ENCODE measurements around the gene RNF220. TPM values are rescaled to one million over a fixed set of nuclear protein-coding genes. Genes with fewer than 3 reads are reported as not detected.

Gene RNF220
- total RNA-seq, 1 donor from 2014 or later = 72.5 TPM

GRCh38 chr1:44513111-44513510 is 108.1 kb downstream of the RNF220 start:
- TF ChIP-seq, protein P1, sequence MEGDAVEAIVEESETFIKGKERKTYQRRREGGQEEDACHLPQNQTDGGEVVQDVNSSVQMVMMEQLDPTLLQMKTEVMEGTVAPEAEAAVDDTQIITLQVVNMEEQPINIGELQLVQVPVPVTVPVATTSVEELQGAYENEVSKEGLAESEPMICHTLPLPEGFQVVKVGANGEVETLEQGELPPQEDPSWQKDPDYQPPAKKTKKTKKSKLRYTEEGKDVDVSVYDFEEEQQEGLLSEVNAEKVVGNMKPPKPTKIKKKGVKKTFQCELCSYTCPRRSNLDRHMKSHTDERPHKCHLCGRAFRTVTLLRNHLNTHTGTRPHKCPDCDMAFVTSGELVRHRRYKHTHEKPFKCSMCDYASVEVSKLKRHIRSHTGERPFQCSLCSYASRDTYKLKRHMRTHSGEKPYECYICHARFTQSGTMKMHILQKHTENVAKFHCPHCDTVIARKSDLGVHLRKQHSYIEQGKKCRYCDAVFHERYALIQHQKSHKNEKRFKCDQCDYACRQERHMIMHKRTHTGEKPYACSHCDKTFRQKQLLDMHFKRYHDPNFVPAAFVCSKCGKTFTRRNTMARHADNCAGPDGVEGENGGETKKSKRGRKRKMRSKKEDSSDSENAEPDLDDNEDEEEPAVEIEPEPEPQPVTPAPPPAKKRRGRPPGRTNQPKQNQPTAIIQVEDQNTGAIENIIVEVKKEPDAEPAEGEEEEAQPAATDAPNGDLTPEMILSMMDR (IDR thresholded peaks at IDR 0.05) = no peak
- ATAC-seq = no peak
- Histone ChIP-seq H3K4me1 (no peaks in the 10 kb centered on the region), H3K27ac (no peak overlapping the region), H3K9me3 (no peaks in the 10 kb centered on the region), H3K27me3 (ENCODE audit: low read depth) (peaks cover 14% of the 10 kb centered on the region), H3K36me3 (no peaks in the 10 kb centered on the region), H3K4me3 (no peak overlapping the region)
- intact Hi-C loops (cut with DNase I) = no loop called here
- no peak for DNase-seq

GRCh38 chr1:44514673-44515072 is 109.6 kb downstream of the RNF220 start:
- Histone ChIP-seq H3K27me3 (ENCODE audit: low read depth) (peaks cover 10% of the 10 kb centered on the region), H3K36me3 (no peaks in the 10 kb centered on the region), H3K9me3 (no peaks in the 10 kb centered on the region), H3K4me3 (no peak overlapping the region), H3K4me1 (no peaks in the 10 kb centered on the region), H3K27ac (no peak overlapping the region)
- ATAC-seq = no peak
- intact Hi-C loops (cut with DNase I) = no loop called here
- no peak for DNase-seq
- TF ChIP-seq, protein P1 (IDR thresholded peaks at IDR 0.05) = no peak

DNA sequence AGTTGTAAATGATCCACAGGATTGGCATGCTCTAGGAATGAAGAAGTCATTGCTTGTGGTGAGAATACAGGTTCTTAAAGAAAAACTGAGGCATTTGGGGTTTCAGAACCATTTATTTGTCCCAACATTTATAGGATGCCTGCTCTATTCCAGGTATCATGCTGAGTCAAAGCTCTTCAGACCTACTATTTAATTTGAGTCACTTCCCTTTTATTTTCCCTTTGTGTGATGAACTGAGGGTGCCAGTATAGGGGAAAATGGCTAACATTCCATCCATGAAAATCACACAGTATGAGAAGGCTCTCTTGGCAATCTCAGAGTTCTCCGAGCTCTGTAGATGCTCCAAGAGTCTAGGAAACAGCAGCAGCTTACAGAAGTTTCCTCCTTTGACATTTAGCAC is 110.4 kb downstream of the RNF220 start:
- intact Hi-C loops (cut with DNase I) = no loop called here
- Histone ChIP-seq H3K4me3 (no peak overlapping the region), H3K9me3 (no peaks in the 10 kb centered on the region), H3K27ac (no peak overlapping the region), H3K27me3 (ENCODE audit: low read depth) (peaks cover 10% of the 10 kb centered on the region), H3K4me1 (no peaks in the 10 kb centered on the region), H3K36me3 (no peaks in the 10 kb centered on the region)
- TF ChIP-seq, protein P1 (IDR thresholded peaks at IDR 0.05) = no peak
- no peak for DNase-seq
- ATAC-seq = no peak

DNA sequence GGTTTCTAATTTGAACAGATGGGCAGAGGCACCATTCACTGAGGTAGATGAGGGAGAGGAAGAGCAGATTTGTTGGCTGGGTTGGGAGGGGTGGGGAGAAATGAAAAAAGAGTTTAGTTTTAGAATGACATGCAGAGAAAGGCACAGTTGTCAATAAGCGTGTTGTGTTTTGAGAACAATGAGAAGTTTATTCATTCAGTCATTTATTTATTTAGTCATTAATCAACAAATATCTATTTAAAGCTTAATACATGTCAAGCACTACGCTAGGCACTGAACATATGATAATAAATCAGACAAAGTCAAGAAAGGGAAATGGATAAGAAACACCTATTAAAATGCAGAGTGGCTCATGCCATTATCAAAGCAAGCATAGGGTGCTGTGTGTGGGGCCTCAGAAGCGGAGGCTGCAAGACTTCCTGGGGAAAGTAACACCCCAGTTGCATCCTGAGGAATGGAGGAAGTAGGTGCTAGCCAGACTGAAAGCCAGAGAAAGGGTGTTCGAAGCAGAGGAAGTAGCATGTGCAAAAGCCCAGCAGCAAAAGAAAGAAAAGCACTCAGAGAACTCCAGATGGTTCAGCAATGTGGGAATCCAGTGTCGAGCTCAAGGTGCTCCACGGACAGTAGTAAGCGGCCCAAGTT is 114.1 kb downstream of the RNF220 start:
- Histone ChIP-seq H3K27me3 (ENCODE audit: low read depth) (peaks cover 10% of the 10 kb centered on the region), H3K36me3 (no peaks in the 10 kb centered on the region), H3K4me3 (no peak overlapping the region), H3K4me1 (no peaks in the 10 kb centered on the region), H3K27ac (no peak overlapping the region), H3K9me3 (no peaks in the 10 kb centered on the region)
- TF ChIP-seq, protein P1 (IDR thresholded peaks at IDR 0.05) = no peak
- no peak for ATAC-seq
- no peak for DNase-seq
- intact Hi-C loops (cut with DNase I) = no loop called here

DNA sequence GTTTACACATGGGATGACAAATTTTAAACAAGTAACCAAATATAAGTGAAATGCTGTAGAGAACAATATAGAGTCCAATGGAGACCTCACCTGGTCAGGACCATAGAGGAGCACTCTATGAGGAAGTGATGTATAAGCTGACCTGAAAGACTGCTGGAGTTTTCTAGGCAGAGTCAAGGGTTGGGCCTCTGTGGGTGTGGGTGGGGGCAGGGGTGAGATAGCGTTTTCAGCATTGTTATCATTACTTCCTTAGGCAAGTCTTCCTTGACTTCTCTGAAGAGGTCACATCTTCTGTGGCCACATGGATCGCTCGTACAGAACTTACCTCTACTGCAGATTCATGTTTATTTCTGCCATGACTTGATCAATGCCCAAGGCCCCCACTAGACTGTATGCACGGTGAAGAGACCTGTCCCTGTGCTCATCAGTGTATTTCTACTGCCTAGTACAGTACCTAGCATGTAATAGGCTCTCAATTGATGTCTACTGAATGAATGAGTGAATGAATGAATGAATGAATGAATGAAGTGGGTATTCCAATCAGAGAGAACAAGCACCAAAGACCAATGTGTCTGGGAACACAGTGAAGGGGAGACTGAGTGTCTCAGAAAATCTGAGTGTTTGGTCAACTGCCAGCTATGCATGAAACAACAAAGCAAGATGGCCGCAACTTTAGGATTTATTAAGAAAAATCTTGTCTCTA is 116.5 kb downstream of the RNF220 start:
- DNase-seq = no peak
- no peak for ATAC-seq
- intact Hi-C loops (cut with DNase I) = no loop called here
- Histone ChIP-seq H3K4me3 (no peak overlapping the region), H3K27ac (no peak overlapping the region), H3K9me3 (no peaks in the 10 kb centered on the region), H3K36me3 (no peaks in the 10 kb centered on the region), H3K27me3 (ENCODE audit: low read depth) (peaks cover 10% of the 10 kb centered on the region), H3K4me1 (no peaks in the 10 kb centered on the region)
- TF ChIP-seq, protein P1 (IDR thresholded peaks at IDR 0.05) = no peak

All from lower lobe of right lung (tissue), 2 donors.